ENCODE results near the gene CLN5.

DNA sequence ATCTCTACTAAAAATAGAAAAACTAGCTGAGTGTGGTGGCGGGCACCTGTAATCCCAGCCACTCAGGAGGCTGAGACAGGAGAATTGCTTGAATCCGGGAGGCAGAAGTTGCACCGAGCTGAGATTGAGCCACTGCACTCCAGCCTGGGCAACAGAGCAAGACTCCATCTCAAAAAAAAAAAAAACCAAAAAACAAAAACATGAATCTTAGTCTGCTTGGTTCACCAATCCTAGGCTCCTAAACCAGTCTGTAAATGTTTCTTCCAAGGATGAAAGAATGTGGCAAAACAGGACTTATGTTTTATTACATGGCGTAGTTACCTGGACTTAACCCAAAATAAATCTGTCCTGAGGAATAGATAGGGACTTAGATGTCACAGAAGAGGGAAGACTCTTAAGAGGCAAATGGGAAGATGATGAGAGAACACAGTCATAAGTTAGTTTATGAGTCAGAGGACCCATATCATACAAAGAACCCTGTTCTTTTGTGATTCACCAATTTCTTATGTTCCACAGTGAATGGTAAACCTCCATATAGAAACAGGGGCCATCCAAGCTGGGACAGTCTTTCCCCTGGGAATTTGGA lies 41.9 kb downstream of the CLN5 start:
- TF ChIP-seq, protein P1, sequence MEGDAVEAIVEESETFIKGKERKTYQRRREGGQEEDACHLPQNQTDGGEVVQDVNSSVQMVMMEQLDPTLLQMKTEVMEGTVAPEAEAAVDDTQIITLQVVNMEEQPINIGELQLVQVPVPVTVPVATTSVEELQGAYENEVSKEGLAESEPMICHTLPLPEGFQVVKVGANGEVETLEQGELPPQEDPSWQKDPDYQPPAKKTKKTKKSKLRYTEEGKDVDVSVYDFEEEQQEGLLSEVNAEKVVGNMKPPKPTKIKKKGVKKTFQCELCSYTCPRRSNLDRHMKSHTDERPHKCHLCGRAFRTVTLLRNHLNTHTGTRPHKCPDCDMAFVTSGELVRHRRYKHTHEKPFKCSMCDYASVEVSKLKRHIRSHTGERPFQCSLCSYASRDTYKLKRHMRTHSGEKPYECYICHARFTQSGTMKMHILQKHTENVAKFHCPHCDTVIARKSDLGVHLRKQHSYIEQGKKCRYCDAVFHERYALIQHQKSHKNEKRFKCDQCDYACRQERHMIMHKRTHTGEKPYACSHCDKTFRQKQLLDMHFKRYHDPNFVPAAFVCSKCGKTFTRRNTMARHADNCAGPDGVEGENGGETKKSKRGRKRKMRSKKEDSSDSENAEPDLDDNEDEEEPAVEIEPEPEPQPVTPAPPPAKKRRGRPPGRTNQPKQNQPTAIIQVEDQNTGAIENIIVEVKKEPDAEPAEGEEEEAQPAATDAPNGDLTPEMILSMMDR (IDR thresholded peaks at IDR 0.05; ENCODE audit: extremely low read depth in 1 of 2, insufficient read depth in 1 of 2, low read depth in 1 of 2, low read length in 2 of 2), result no peak
- TF ChIP-seq POLR2AphosphoS5 (IDR thresholded peaks at IDR 0.05; ENCODE audit: insufficient read depth, low read depth, low read length) (no peak), JUN (IDR thresholded peaks at IDR 0.05; ENCODE audit: borderline replicate concordance, insufficient read depth, insufficient read length, low read depth) (no peak), POLR2A (IDR thresholded peaks at IDR 0.05; ENCODE audit: low read depth, low read length) (no peak), MYC (IDR thresholded peaks at IDR 0.05; ENCODE audit: low read depth, low read length) (no peak), GATA2 (IDR thresholded peaks at IDR 0.05; ENCODE audit: insufficient read depth, insufficient read length, low read depth, low read length) (no peak), EZH2 (IDR thresholded peaks at IDR 0.05; ENCODE audit: borderline replicate concordance, low read depth, low read length, severe bottlenecking) (no peak), FOS (IDR thresholded peaks at IDR 0.05; ENCODE audit: borderline replicate concordance, insufficient read depth, low read length) (no peak)
- TF ChIP-seq, protein P2, sequence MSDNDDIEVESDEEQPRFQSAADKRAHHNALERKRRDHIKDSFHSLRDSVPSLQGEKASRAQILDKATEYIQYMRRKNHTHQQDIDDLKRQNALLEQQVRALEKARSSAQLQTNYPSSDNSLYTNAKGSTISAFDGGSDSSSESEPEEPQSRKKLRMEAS (IDR thresholded peaks at IDR 0.05; ENCODE audit: insufficient read depth, insufficient read length), result no peak
